K562 (cell line): Measurements from ENCODE around the gene ABHD10. TPM values are rescaled to one million over a fixed set of nuclear protein-coding genes. Genes with fewer than 3 reads are reported as not detected.

Experiments
- ATAC-seq: fragments of 200-7000 bp; cut with Tn5 transposase; 3 replicates; pipeline ENCODE4 v1.9.1; 2020; ENCODE audit warnings: moderate library complexity
- BruUV-seq: library from RNA; stranded (reverse); fragments of 400-500 nt; replicated peaks from 2 replicates; lab custom pipeline; 2021; lab: Mats Ljungman, UMichigan
- CTCF ChIA-PET: fragments of 300-600 bp; formaldehyde crosslinking; extraction: SDS; loops from one replicate; lab custom pipeline; 2021; ENCODE audit warnings: low intra/inter-chr PET ratio; lab: Yijun Ruan, JAX
- POLR2A ChIA-PET: fragments of 300-600, 350-650 bp; sonication (Branson Sonifier 250); formaldehyde crosslinking; extraction: SDS; loops from one replicate; lab custom pipeline; 2021; ENCODE audit warnings: antibody characterized with exemption, inconsistent platforms; lab: Yijun Ruan, JAX
- DNase-seq, 4 experiments: peaks; one replicate each; pipeline versions ENCODE4 v3.0.0 to v3.0.0-alpha.2; 2011 to 2018; ENCODE audit warnings: low spot score in 3 of 4, mixed read lengths in 3 of 4; ENCODE audit errors: extremely low read depth in 1 of 4
- FAIRE-seq: peaks from 2 replicates; lab custom pipeline; 2011; peaks lifted over from hg19 to GRCh38; lab: Jason Lieb, UNC
- H2AFZ ChIP-seq: 2 replicates; pipeline ENCODE4 v1.6.0; 2011; ENCODE audit warnings: low read depth, low read length, control low read depth, inconsistent platforms
- H3K27ac ChIP-seq: fragments of 200-600 bp; 3 replicates; pipeline ENCODE4 v1.8.0; 2011; ENCODE audit warnings: low read depth, mild to moderate bottlenecking, control low read depth, inconsistent platforms, low read length, moderate library complexity, mixed read lengths; ENCODE audit errors: extremely low read depth
- H3K27me3 ChIP-seq, 2 experiments: fragments of 300-600 bp in 1 of 2; 2 replicates in 1 of 2; 3 replicates in 1 of 2; pipeline versions ENCODE4 v1.6.0 to v1.8.0; 2011; ENCODE audit warnings: inconsistent platforms in 2 of 2, low read length in 2 of 2, mild to moderate bottlenecking in 1 of 2, mixed read lengths in 1 of 2, moderate library complexity in 1 of 2; ENCODE audit not compliant: control insufficient read depth in 2 of 2, insufficient read depth in 2 of 2
- H3K36me3 ChIP-seq: fragments of 300-600 bp; 3 replicates; pipeline ENCODE4 v1.8.0; 2011; ENCODE audit warnings: mild to moderate bottlenecking, low read length, inconsistent platforms; ENCODE audit not compliant: control insufficient read depth, insufficient read depth
- H3K4me1 ChIP-seq, 2 experiments: fragments of 200-600 bp in 1 of 2; replicated peaks in 1 of 2; 2 replicates in 1 of 2; 3 replicates in 1 of 2; pipeline versions ENCODE4 v1.5.1 to v1.8.0; 2011; ENCODE audit warnings: inconsistent platforms in 2 of 2, low read length in 2 of 2, mild to moderate bottlenecking in 1 of 2, mixed read lengths in 1 of 2, moderate library complexity in 1 of 2; ENCODE audit not compliant: control insufficient read depth in 2 of 2, insufficient read depth in 2 of 2
- H3K4me2 ChIP-seq: 2 replicates; pipeline ENCODE4 v1.6.1; 2011; ENCODE audit warnings: low read length, control low read depth, inconsistent platforms, mixed read lengths; ENCODE audit not compliant: insufficient read depth
- H3K4me3 ChIP-seq: fragments of 200-600 bp; sonication (generic), shearing (Covaris generic); 2 replicates; pipeline ENCODE4 v1.5.1; 2016; ENCODE audit warnings: control low read depth, inconsistent platforms
- H3K79me2 ChIP-seq: fragments of 200-600 bp; 3 replicates; pipeline ENCODE4 v1.8.0; 2011; ENCODE audit warnings: low read length, inconsistent platforms; ENCODE audit not compliant: control insufficient read depth, insufficient read depth
- H3K9ac ChIP-seq, 2 experiments: 2 replicates each; pipeline versions ENCODE4 v1.6.0 to v1.6.1; 2011; ENCODE audit warnings: low read depth in 2 of 2, low read length in 2 of 2, control low read depth in 1 of 2, inconsistent platforms in 1 of 2, mild to moderate bottlenecking in 1 of 2, mixed read lengths in 1 of 2; ENCODE audit not compliant: insufficient read depth in 1 of 2
- H3K9me1 ChIP-seq: one replicate; pipeline ENCODE4 v1.6.0; 2011; ENCODE audit warnings: inconsistent platforms, mild to moderate bottlenecking, low read length, moderate library complexity; ENCODE audit not compliant: control insufficient read depth, insufficient read depth
- H3K9me3 ChIP-seq: replicated peaks from 2 replicates; pipeline ENCODE4 v1.5.1; 2011; ENCODE audit warnings: low read depth, low read length, inconsistent platforms; ENCODE audit not compliant: control insufficient read depth, insufficient read depth
- H4K20me1 ChIP-seq: replicated peaks from 2 replicates; pipeline ENCODE4 v1.6.1; 2011; ENCODE audit warnings: low read length, inconsistent platforms, mixed read lengths; ENCODE audit not compliant: control insufficient read depth, insufficient read depth
- ATF1 ChIP-seq, 2 experiments: fragments of 450-650 bp in 1 of 2; IDR thresholded peaks; 2 replicates each; pipeline ENCODE4 v1.6.1; 2016; ENCODE audit warnings: missing compliant biosample characterization in 1 of 2, missing genetic modification characterization in 1 of 2
- COPS2 ChIP-seq: fragments of 450-650 bp; conservative IDR thresholded peaks from 2 replicates; pipeline ENCODE4 v1.6.1; 2016; ENCODE audit warnings: mild to moderate bottlenecking, moderate library complexity
- CREM ChIP-seq: IDR thresholded peaks from 2 replicates; pipeline ENCODE4 v1.6.1; 2014; ENCODE audit warnings: antibody characterized with exemption, low read depth
- HEY1 ChIP-seq: fragments of 250-450 bp; sonication (Bioruptor Pico); IDR thresholded peaks from 2 replicates; pipeline ENCODE4 v1.5.0; 2020; ENCODE audit warnings: mild to moderate bottlenecking, moderate library complexity, borderline replicate concordance
- HMGN3 ChIP-seq: IDR thresholded peaks from 2 replicates; pipeline ENCODE4 v1.6.1; 2011; ENCODE audit warnings: borderline replicate concordance, low read depth, mild to moderate bottlenecking, mixed read lengths, low read length; ENCODE audit not compliant: insufficient read length; ENCODE audit errors: extremely low read depth
- HOMEZ ChIP-seq: fragments of 250-450 bp; sonication (Bioruptor Pico); IDR thresholded peaks from 2 replicates; pipeline ENCODE4 v1.4.0; 2020; ENCODE audit warnings: mild to moderate bottlenecking, moderate library complexity
- MTA3 ChIP-seq: fragments of 450-650 bp; formaldehyde crosslinking; IDR thresholded peaks from 2 replicates; pipeline ENCODE4 v1.6.1; 2017; ENCODE audit warnings: mild to moderate bottlenecking, borderline replicate concordance
- NR3C1 ChIP-seq: sonication (generic); formaldehyde crosslinking; IDR thresholded peaks from 2 replicates; pipeline ENCODE4 v1.8.1; 2022; ENCODE audit warnings: missing genetic modification reagents
- PHF21A ChIP-seq: fragments of 450-650 bp; IDR thresholded peaks from 2 replicates; pipeline ENCODE4 v1.6.1; 2017; ENCODE audit warnings: low read depth, borderline replicate concordance
- POLR2A ChIP-seq: fragments of 450-650 bp; conservative IDR thresholded peaks from 2 replicates; pipeline ENCODE4 v1.6.1; 2016
- PRDM10 ChIP-seq: fragments of 450-650 bp; IDR thresholded peaks from 2 replicates; pipeline ENCODE4 v1.6.1; 2018; ENCODE audit not compliant: partially characterized antibody
- ZFP36 ChIP-seq: fragments of 150-350 bp; IDR thresholded peaks from 2 replicates; pipeline ENCODE4 v1.6.1; 2018; ENCODE audit warnings: low read length, low read depth; ENCODE audit not compliant: partially characterized antibody
- ZNF431 ChIP-seq: sonication (generic); formaldehyde crosslinking; IDR thresholded peaks from 2 replicates; pipeline ENCODE4 v1.8.0; 2022; ENCODE audit warnings: mild to moderate bottlenecking, missing genetic modification reagents
- ZNF778 ChIP-seq: fragments of 450-650 bp; formaldehyde crosslinking; IDR thresholded peaks from 2 replicates; pipeline ENCODE4 v1.4.0; 2020; ENCODE audit warnings: mild to moderate bottlenecking, moderate library complexity
- ZNF830 ChIP-seq: fragments of 250-450 bp; sonication (Bioruptor Pico); IDR thresholded peaks from 2 replicates; pipeline ENCODE4 v1.5.0; 2021; ENCODE audit warnings: mild to moderate bottlenecking
- ZZZ3 ChIP-seq: fragments of 450-650 bp; IDR thresholded peaks from 2 replicates; pipeline ENCODE4 v1.6.1; 2016; ENCODE audit warnings: antibody characterized with exemption, mild to moderate bottlenecking, moderate library complexity
- WGBS: fragments of 100-300 bp; shearing (Covaris generic); methylation state at CpG from one replicate; pipeline ENCODE4 v1.1.6; 2016; ENCODE audit warnings: low coverage, mixed read lengths; ENCODE audit not compliant: insufficient coverage; ENCODE audit errors: missing lambda C conversion rate; 5-methylcytosine and 5-hydroxymethylcytosine counted together
- in situ Hi-C: fragments of 300-500 bp; cut with MboI; formaldehyde crosslinking; loops from 4 replicates; pipeline ENCODE4 v1.15.0; 2018; ENCODE audit warnings: inconsistent platforms, mixed read lengths
- intact Hi-C: fragments of 100-400 bp; cut with micrococcal nuclease; formaldehyde crosslinking; loops from 2 replicates; pipeline ENCODE4 v1.14.2; 2022
- polyA plus RNA-seq, 8 experiments: library from polyadenylated mRNA; depleted of rRNA in 4 of 8; stranded (reverse) in 5 of 8; unstranded in 3 of 8; fragments of >200 nt; fragmentation: Nextera tagmentation in 2 of 8; fragmentation: Illumina TruSeq in 1 of 8; extraction: Ambion mirVana in 2 of 8; extraction: Trizol in 1 of 8; gene quantifications; 2 replicates each; pipeline versions ENCODE4 v1.2.1 to v1.2.3, GENCODE V29; 2011 to 2014; ENCODE audit warnings: inconsistent platforms in 1 of 8, missing spikeins in 1 of 8
- total RNA-seq, 7 experiments: library from RNA; depleted of rRNA in 6 of 7; stranded (reverse); fragments of >200 nt in 6 of 7; fragmentation: Illumina TruSeq in 2 of 7; extraction: Trizol in 2 of 7; gene quantifications; 2 replicates each; pipeline versions ENCODE4 v1.2.1 to v1.2.3, GENCODE V29; 2011 to 2021; ENCODE audit warnings: low replicate concordance in 1 of 7

ABHD10 gene
- total and polyA plus RNA-seq, 9 of the 15 experiments (the other 6 are each of a cell fraction or from before 2014, with no cell fraction given), result 6.1 to 29.5 (median 11.5) TPM

GRCh38 chr3:112000966-112001365 is 22.1 kb downstream of the ABHD10 start:
- intact Hi-C loops, result no loop called here

GRCh38 chr3:112001526-112001925 is 22.7 kb downstream of the ABHD10 start:
- H3K9me3 ChIP-seq, result no peaks in the 10 kb centered on the region
- intact Hi-C loops, result no loop called here
- no peaks in the 10 kb centered on the region for H3K9me1 ChIP-seq
- no peak for ATAC-seq
- H3K4me3 ChIP-seq, result no peak overlapping the region
- ChIA-PET CTCF (no interaction called here), POLR2A (no interaction called here)
- H4K20me1 ChIP-seq, result no peaks in the 10 kb centered on the region
- no peak for FAIRE-seq
- no peak for DNase-seq
- no TSS peak for BruUV-seq
- H3K4me1 ChIP-seq, result no peaks in the 10 kb centered on the region; a peak in 1 of 5 replicates
- H2AFZ ChIP-seq, result no peak overlapping the region
- in situ Hi-C loops, result no loop called here
- no peaks in the 10 kb centered on the region for H3K36me3 ChIP-seq
- no peak overlapping the region for H3K27ac ChIP-seq
- no peak overlapping the region for H3K4me2 ChIP-seq
- TF ChIP-seq PRDM10, result no peak
- TF ChIP-seq ZFP36, result no peak
- TF ChIP-seq HMGN3, result no peak
- no peak for TF ChIP-seq HOMEZ
- TF ChIP-seq ZNF431 (CRISPR knock-in tag), result no peak
- TF ChIP-seq MTA3, result no peak
- H3K79me2 ChIP-seq, result no peaks in the 10 kb centered on the region
- H3K27me3 ChIP-seq, result peaks cover 0 to 14% of the 10 kb centered on the region in 2 experiments; a peak in 3 of 5 replicates
- no peak overlapping the region for H3K9ac ChIP-seq
- 0% methylated on average over 2 of the region's 2 CpGs for WGBS

More at GRCh38 chr3:112000966-112001365, 22.1 kb downstream of the ABHD10 start:
- no peak for ATAC-seq
- Histone ChIP-seq H3K9ac (no peak overlapping the region), H3K9me1 (no peaks in the 10 kb centered on the region), H2AFZ (no peak overlapping the region), H3K36me3 (no peaks in the 10 kb centered on the region), H3K27me3 (peaks cover 0 to 14% of the 10 kb centered on the region in 2 experiments; a peak in 3 of 5 replicates), H3K27ac (no peak overlapping the region), H3K4me2 (no peak overlapping the region), H4K20me1 (no peaks in the 10 kb centered on the region), H3K4me1 (no peaks in the 10 kb centered on the region; a peak in 1 of 5 replicates), H3K9me3 (no peaks in the 10 kb centered on the region)
- POLR2A ChIA-PET, result no interaction called here
- WGBS, result 0% methylated on average over 1 of the region's 2 CpGs
- no peak for FAIRE-seq
- CTCF ChIA-PET, result no interaction called here
- BruUV-seq, result no TSS peak
- in situ Hi-C loops, result no loop called here
- no peak for DNase-seq
- no peak for TF ChIP-seq COPS2
- TF ChIP-seq HEY1 (CRISPR knock-in tag), result no peak
- TF ChIP-seq ATF1 (CRISPR knock-in tag; IDR thresholded peaks at IDR 0.05), result no peak
- TF ChIP-seq ATF1 (tag; IDR thresholded peaks at IDR 0.05), result no peak
- TF ChIP-seq POLR2A, result no peak
- no peak for TF ChIP-seq NR3C1 (CRISPR knock-in tag)
- TF ChIP-seq CREM, result no peak
- no peak for TF ChIP-seq PHF21A
- no peak for TF ChIP-seq ZZZ3
- no peak for TF ChIP-seq ZNF778 (CRISPR knock-in tag)
- TF ChIP-seq ZNF830, result no peak
- TF ChIP-seq, all 486 proteins: peak for 0
- no peaks in the 10 kb centered on the region for H3K79me2 ChIP-seq
- H3K4me3 ChIP-seq, result no peak overlapping the region
